HL-60 (cell line): ENCODE data around the gene SNTG2.
"Not testable (repeated sequence)": the region's sequence is repeated elsewhere in the genome, so short reads cannot be mapped to it uniquely, and the experiment has no call there.

Experiments used
- DNase-seq, 2 experiments: peaks; one replicate each; pipeline ENCODE4 v3.0.0-alpha.2; 2010 to 2020; ENCODE audit warnings: low read depth in 1 of 2, low spot score in 1 of 2
- H3K27ac ChIP-seq: fragments of 250-450 bp; sonication (Bioruptor Pico); replicated peaks from 2 replicates; pipeline ENCODE4 v1.5.1; 2020; ENCODE audit warnings: mild to moderate bottlenecking, moderate library complexity
- H3K27me3 ChIP-seq: fragments of 250-450 bp; sonication (Bioruptor Pico); 2 replicates; pipeline ENCODE4 v1.5.1; 2021; ENCODE audit warnings: mild to moderate bottlenecking, moderate library complexity; ENCODE audit not compliant: insufficient read depth, poor library complexity, severe bottlenecking
- H3K4me3 ChIP-seq: replicated peaks from 2 replicates; pipeline ENCODE4 v1.5.1; 2011; ENCODE audit warnings: mild to moderate bottlenecking, control low read depth, low read length; ENCODE audit not compliant: insufficient read depth
- GABPA ChIP-seq: IDR thresholded peaks from 2 replicates; pipeline ENCODE4 v1.6.1; 2012; ENCODE audit warnings: low read depth
- POLR2AphosphoS5 ChIP-seq: IDR thresholded peaks from 2 replicates; pipeline ENCODE4 v1.6.1; 2012; ENCODE audit warnings: low read depth
- REST ChIP-seq: IDR thresholded peaks from 2 replicates; pipeline ENCODE4 v1.6.1; 2012; ENCODE audit warnings: low read depth; ENCODE audit not compliant: insufficient replicate concordance
- SPI1 ChIP-seq: IDR thresholded peaks from 2 replicates; pipeline ENCODE4 v1.6.1; 2012; ENCODE audit warnings: low read depth, mild to moderate bottlenecking, borderline replicate concordance
- TF ChIP-seq, protein P1 (sequence below): IDR thresholded peaks from one replicate; pipeline ENCODE4 v1.5.1; 2011; ENCODE audit warnings: low read length, control low read depth, inconsistent platforms; ENCODE audit not compliant: insufficient read depth

The SNTG2 gene

GRCh38 chr2:1088192-1088860 lies 137.7 kb downstream of the SNTG2 start:
- Histone ChIP-seq H3K27me3 (no peaks in the 10 kb centered on the region), H3K4me3 (no peak overlapping the region), H3K27ac (no peak overlapping the region)
- TF ChIP-seq, protein P1, sequence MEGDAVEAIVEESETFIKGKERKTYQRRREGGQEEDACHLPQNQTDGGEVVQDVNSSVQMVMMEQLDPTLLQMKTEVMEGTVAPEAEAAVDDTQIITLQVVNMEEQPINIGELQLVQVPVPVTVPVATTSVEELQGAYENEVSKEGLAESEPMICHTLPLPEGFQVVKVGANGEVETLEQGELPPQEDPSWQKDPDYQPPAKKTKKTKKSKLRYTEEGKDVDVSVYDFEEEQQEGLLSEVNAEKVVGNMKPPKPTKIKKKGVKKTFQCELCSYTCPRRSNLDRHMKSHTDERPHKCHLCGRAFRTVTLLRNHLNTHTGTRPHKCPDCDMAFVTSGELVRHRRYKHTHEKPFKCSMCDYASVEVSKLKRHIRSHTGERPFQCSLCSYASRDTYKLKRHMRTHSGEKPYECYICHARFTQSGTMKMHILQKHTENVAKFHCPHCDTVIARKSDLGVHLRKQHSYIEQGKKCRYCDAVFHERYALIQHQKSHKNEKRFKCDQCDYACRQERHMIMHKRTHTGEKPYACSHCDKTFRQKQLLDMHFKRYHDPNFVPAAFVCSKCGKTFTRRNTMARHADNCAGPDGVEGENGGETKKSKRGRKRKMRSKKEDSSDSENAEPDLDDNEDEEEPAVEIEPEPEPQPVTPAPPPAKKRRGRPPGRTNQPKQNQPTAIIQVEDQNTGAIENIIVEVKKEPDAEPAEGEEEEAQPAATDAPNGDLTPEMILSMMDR = no peak
- TF ChIP-seq POLR2AphosphoS5 = no peak
- TF ChIP-seq SPI1 = no peak
- TF ChIP-seq GABPA = no peak
- TF ChIP-seq REST = no peak
- no peak for DNase-seq

GRCh38 chr2:1088940-1089339 lies 138.3 kb downstream of the SNTG2 start:
- DNase-seq = no peak
- Histone ChIP-seq H3K27ac (no peak overlapping the region), H3K27me3 (no peaks in the 10 kb centered on the region), H3K4me3 (no peak overlapping the region)
- no peak for TF ChIP-seq GABPA
- TF ChIP-seq POLR2AphosphoS5 = no peak
- TF ChIP-seq SPI1 = no peak
- no peak for TF ChIP-seq REST
- TF ChIP-seq, protein P1 = no peak

- Histone ChIP-seq H3K27me3 (no peaks in the 10 kb centered on the region), H3K27ac (no peak overlapping the region), H3K4me3 (no peak overlapping the region)
- TF ChIP-seq POLR2AphosphoS5 = no peak
- TF ChIP-seq, protein P1 = no peak
- no peak for TF ChIP-seq GABPA
- TF ChIP-seq REST = no peak
- no peak for TF ChIP-seq SPI1
- no peak for DNase-seq
Measured at GRCh38 chr2:1091895-1092585, 141.4 kb downstream of the SNTG2 start.

- H3K27ac ChIP-seq, DNase-seq, H3K27me3 ChIP-seq, H3K4me3 ChIP-seq: not testable (repeated sequence)
Measured at GRCh38 chr2:1093668-1094067, 143.0 kb downstream of the SNTG2 start.
